Kidney (tissue), 14 donors: ENCODE results near the gene NOSTRIN. TPM values are rescaled to one million over a fixed set of nuclear protein-coding genes. Genes with fewer than 3 reads are reported as not detected.

Source experiments
- DNase-seq, 5 donors: peaks; one replicate each; pipeline ENCODE4 v3.0.0-alpha.2; 2013 to 2020
- FAIRE-seq: peaks from 2 replicates; lab custom pipeline; 2012; peaks lifted over from hg19 to GRCh38; lab: Jason Lieb, UNC
- H3K27ac ChIP-seq, 2 donors: one replicate each; pipeline ENCODE4 v1.7.0; 2013; ENCODE audit warnings: low read depth in 2 of 2, low read length in 2 of 2, inconsistent platforms in 1 of 2
- H3K27me3 ChIP-seq: one replicate; pipeline ENCODE4 v1.7.1; 2013; ENCODE audit warnings: low read length, inconsistent platforms; ENCODE audit not compliant: control insufficient read depth, insufficient read depth
- H3K36me3 ChIP-seq, 3 donors: one replicate each; pipeline versions ENCODE4 v1.7.0 to v1.7.1; 2013; ENCODE audit warnings: low read length in 3 of 3, control low read depth in 1 of 3, inconsistent platforms in 1 of 3; ENCODE audit not compliant: insufficient read depth in 3 of 3, control insufficient read depth in 2 of 3
- H3K4me1 ChIP-seq, 3 donors: one replicate each; pipeline versions ENCODE4 v1.7.0 to v1.7.1; 2013; ENCODE audit warnings: low read length in 3 of 3, inconsistent platforms in 1 of 3, low read depth in 1 of 3; ENCODE audit not compliant: control insufficient read depth in 2 of 3, insufficient read depth in 2 of 3
- H3K4me3 ChIP-seq, 3 donors: one replicate each; pipeline versions ENCODE4 v1.7.0 to v1.8.1; 2013; ENCODE audit warnings: low read length in 3 of 3, control low read depth in 1 of 3, inconsistent platforms in 1 of 3
- H3K9ac ChIP-seq, 3 donors: one replicate each; pipeline versions ENCODE4 v1.7.0 to v1.7.1; 2013; ENCODE audit warnings: low read length in 3 of 3, control low read depth in 1 of 3, inconsistent platforms in 1 of 3
- H3K9me3 ChIP-seq, 3 donors: one replicate each; pipeline versions ENCODE4 v1.7.0 to v1.7.1; 2013; ENCODE audit warnings: low read length in 3 of 3, control low read depth in 1 of 3, inconsistent platforms in 1 of 3; ENCODE audit not compliant: control insufficient read depth in 2 of 3, insufficient read depth in 1 of 3
- CTCF ChIP-seq: IDR thresholded peaks from 3 replicates; pipeline ENCODE4 v1.5.1; 2012; ENCODE audit warnings: mild to moderate bottlenecking, moderate library complexity, borderline replicate concordance; ENCODE audit not compliant: insufficient read depth; ENCODE audit errors: extremely low read depth
- intact Hi-C: fragments of 100-400 bp; cut with DNase I; formaldehyde crosslinking; loops from one replicate; pipeline ENCODE4 v1.11.1; 2022
- polyA plus RNA-seq: library from polyadenylated mRNA; stranded (reverse); fragments of 350-450 nt; fragmentation: Illumina TruSeq; extraction: RNeasy Lipid Tissue Mini Kit (QIAGEN cat#74804); gene quantifications from one replicate; pipeline ENCODE4 v1.2.3, GENCODE V29; 2014; ENCODE audit warnings: low read depth, low replicate concordance; ENCODE audit not compliant: insufficient read depth
- total RNA-seq: library from RNA; stranded (reverse); fragmentation: NEBNext Ultra II Directional; extraction: Animal tissue kit (Norgen Biotek cat#: 25700); gene quantifications from one replicate; pipeline ENCODE4 v1.2.1, GENCODE V29; 2021
- donor health status: control.
- donor health status: control.
- donor health status: control.
- donor health status: control.
- donor health status: control.
- donor health status: DM: yes; HTN: yes; CAD: no.
- donor health status: Normal renal cell carcinoma (clear cell type).

The NOSTRIN gene
- total and polyA plus RNA-seq, 2 donors from 2014 or later = 41.8 to 50.2 TPM

- no peak overlapping the region for H3K4me3 ChIP-seq
- no peak for TF ChIP-seq CTCF
- intact Hi-C loops = no loop called here
- H3K9ac ChIP-seq = no peak overlapping the region
- no peak for DNase-seq
- H3K36me3 ChIP-seq = peaks cover 0 to 19% (median 3%) of the 10 kb centered on the region in 3 donors
- FAIRE-seq = no peak
- H3K4me1 ChIP-seq = no peaks in the 10 kb centered on the region
- H3K27ac ChIP-seq = no peak overlapping the region
- no peaks in the 10 kb centered on the region for H3K27me3 ChIP-seq
- H3K9me3 ChIP-seq = no peaks in the 10 kb centered on the region
Observed at GRCh38 chr2:168850846-168851245, 48.4 kb downstream of the NOSTRIN start.

GRCh38 chr2:168851674-168852320, 49.4 kb downstream of the NOSTRIN start:
- H3K27me3 ChIP-seq = no peaks in the 10 kb centered on the region
- H3K9me3 ChIP-seq = no peaks in the 10 kb centered on the region
- peaks cover 0 to 23% (median 3%) of the 10 kb centered on the region in 3 donors for H3K36me3 ChIP-seq
- DNase-seq = no peak
- intact Hi-C loops = no loop called here
- FAIRE-seq = no peak
- H3K4me1 ChIP-seq = no peaks in the 10 kb centered on the region
- no peak for TF ChIP-seq CTCF
- no peak overlapping the region for H3K27ac ChIP-seq
- no peak overlapping the region for H3K4me3 ChIP-seq
- no peak overlapping the region for H3K9ac ChIP-seq

- Histone ChIP-seq H3K4me1 (no peaks in the 10 kb centered on the region), H3K27me3 (no peaks in the 10 kb centered on the region), H3K27ac (no peak overlapping the region), H3K36me3 (peaks cover 0 to 23% (median 3%) of the 10 kb centered on the region in 3 donors), H3K9me3 (no peaks in the 10 kb centered on the region), H3K9ac (no peak overlapping the region), H3K4me3 (no peak overlapping the region)
- no peak for FAIRE-seq
- no peak for DNase-seq
- intact Hi-C loops = no loop called here
- no peak for TF ChIP-seq CTCF
Observed at GRCh38 chr2:168852481-168852880, 50.0 kb downstream of the NOSTRIN start.
